HCT116 (cell line): Measurements from ENCODE around the gene TAOK3.

Experiments used
- EGR1 ChIP-seq: IDR thresholded peaks from 2 replicates; pipeline ENCODE4 v1.6.1; 2012; ENCODE audit warnings: low read depth
- YY1 ChIP-seq: IDR thresholded peaks from 2 replicates; pipeline ENCODE4 v1.6.1; 2011; ENCODE audit warnings: low read length, low read depth, moderate library complexity, mild to moderate bottlenecking; ENCODE audit not compliant: insufficient replicate concordance; ENCODE audit errors: extremely low read depth
- ZNF274 ChIP-seq: fragments of 200-500 bp; sonication (Bioruptor generic); IDR thresholded peaks from 2 replicates; pipeline ENCODE4 v1.6.1; 2014; ENCODE audit warnings: mild to moderate bottlenecking, low read depth, low read length, inconsistent platforms

GRCh38 chr12:118350908-118351559 is 21.7 kb downstream of the TAOK3 start:
- TF ChIP-seq EGR1 (no peak), ZNF274 (no peak), YY1 (no peak)
